ENCODE data around the gene CCNL2.

DNA sequence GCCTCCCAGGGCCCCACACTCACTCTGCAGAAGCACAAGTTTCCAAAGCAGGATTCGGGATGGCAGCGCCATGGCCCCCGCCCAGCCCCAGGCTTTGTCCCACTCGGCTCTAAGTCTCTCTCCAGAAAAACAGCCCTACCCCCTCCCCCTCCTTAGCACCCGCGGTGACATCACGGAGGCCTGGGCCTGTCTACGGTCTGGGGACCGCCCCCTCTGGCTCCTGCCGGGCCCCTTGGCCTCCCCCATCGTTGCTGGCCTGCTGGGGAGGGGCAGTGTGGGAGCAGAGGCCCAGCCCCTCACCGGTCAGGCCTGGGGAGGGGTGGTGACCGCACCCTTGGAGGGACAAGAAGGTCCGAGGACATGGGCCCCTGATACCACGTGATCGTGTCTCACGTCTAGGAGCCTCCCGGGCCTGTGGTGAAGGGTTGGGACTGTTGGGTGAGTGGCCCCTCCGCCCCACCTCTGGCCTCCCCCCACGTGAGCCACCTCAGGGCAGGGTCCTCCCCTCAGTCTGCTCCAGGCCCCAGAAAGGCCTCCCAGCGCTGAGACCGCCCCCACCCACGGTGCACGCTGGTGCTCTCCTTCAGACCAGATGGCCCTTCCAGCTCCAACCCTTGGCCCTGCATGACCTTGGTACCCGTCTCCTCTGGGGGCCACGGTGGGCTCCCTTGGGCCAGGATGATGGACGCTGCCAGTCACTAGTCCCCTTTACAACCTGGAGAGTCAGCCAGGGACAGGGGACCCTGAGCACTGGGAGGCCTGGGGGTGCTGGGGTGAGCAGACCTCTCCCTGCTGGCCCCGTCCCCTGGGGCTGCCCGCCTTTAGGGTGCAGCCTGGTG, 40.5 kb downstream of the CCNL2 start, which contains the start of gene MXRA8:
- TF ChIP-seq, protein P1, sequence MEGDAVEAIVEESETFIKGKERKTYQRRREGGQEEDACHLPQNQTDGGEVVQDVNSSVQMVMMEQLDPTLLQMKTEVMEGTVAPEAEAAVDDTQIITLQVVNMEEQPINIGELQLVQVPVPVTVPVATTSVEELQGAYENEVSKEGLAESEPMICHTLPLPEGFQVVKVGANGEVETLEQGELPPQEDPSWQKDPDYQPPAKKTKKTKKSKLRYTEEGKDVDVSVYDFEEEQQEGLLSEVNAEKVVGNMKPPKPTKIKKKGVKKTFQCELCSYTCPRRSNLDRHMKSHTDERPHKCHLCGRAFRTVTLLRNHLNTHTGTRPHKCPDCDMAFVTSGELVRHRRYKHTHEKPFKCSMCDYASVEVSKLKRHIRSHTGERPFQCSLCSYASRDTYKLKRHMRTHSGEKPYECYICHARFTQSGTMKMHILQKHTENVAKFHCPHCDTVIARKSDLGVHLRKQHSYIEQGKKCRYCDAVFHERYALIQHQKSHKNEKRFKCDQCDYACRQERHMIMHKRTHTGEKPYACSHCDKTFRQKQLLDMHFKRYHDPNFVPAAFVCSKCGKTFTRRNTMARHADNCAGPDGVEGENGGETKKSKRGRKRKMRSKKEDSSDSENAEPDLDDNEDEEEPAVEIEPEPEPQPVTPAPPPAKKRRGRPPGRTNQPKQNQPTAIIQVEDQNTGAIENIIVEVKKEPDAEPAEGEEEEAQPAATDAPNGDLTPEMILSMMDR (IDR thresholded peaks at IDR 0.05): no peak
- no peak for TF ChIP-seq POLR2A (IDR thresholded peaks at IDR 0.05)

Measured in adrenal gland (tissue), 5 donors.